Activated CD4-positive, alpha-beta T cell treated with anti-CD3 and anti-CD28 coated beads for 1 hour (primary cell): ENCODE measurements around the gene AKAP13.
"Not testable (repeated sequence)": the region's sequence is repeated elsewhere in the genome, so short reads cannot be mapped to it uniquely, and the experiment has no call there.

Experiments
- DNase-seq: peaks from one replicate; pipeline ENCODE4 v3.0.0-alpha.2; 2020

The AKAP13 gene

GRCh38 chr15:85380217-85380811 lies at the start of gene AKAP13:
Gene AKAP13 (plus strand): TSS chr15:85380603. CDS start chr15:85485721, 105,118 bp downstream.
- DNase-seq: peak; percentile 88

DNA sequence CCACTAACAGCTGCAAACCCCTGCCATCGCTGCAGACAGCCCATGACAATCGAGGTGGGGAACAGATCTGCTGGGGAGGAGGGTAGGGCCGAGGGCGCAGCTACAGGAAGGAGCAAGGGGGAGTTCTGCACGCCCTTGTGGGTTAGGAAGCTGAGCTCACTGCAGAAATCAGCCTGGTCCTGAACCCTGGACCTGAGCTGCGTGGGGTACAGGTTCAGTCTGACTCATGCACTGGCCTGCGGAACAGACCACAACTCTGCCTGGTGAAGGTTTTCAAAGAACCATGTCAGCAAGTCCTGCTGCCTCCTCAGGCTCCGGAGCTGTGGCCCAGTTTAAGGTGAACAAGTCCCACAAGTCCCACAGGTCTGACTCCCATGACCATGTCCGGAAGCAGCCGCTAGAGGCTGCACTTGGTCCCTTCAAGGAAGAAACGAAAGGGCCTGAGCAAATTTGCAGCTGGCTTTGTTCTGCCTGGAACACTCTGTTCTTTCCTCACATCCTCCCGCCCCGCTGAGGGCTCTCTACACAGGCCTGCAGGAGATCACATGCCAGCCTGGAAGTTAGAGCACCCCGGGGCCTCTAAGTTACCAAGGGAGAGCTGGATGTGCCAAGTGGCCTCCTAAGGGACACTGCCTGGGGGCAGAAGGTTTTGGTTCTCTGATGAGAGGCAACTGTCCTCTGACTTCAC lies 49.4 kb upstream of the AKAP13 start:
- peak; percentile 43 for DNase-seq

DNA sequence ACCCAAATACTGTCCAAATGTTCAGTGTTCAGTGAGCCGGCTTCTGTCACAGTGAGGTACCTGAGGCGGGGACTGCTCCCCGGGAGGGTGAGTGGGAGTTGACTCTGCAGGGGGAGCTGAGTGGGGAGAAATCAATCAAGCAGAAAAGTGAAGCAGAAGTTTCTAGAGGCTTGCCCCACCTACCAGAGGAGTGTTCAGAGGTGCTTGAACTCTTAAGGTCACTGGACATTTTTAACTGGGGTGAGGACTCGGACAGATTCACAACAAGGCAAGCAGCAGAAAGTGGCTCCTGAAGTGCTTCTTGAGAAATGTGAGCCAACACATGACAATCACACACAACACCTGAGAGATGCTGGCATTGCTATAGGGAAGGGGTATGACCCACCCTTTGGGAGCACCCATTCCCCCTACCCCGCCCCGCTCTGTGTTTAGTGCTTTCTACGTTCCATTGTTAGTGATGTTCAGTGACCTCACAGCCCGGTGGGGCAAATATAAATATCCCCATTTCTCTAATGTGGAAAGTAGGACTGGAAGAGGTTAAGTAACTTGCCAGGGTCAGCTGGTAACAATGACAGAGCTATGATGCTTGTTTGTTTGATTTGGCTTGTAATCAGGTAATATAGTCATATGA lies 48.6 kb upstream of the AKAP13 start:
- DNase-seq: no peak

DNA sequence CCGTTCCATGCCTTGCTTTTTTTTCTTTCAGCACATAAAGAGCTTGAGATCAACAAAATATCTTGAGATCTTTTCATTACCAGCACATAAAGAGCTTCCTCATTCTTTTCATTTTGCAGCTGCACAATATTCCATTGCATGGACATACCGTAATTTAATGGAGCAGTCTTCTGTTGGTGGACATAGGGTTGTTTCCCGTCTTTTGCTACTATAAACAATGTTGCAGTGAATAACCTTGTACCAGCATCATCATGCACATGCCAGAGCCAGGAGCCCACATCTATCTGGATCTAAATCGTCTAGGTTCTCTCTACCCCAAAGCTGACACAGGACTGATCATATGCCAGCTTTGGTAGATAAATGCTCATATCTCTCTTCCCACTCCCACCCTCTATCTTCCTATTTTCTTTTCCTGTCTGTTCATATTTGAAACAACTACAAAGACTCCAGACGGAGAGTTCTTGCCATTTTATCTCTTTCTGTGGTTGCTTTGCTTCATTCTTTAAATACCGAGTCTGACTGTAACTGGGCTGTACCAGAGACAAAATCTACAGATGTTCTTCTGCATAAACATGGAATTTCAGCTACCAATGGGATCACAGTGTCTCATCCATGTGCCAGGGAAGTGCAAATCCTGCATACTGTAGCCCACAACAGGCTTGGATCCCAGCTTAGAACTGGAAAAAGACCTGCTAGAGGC lies 47.1 kb upstream of the AKAP13 start:
- DNase-seq: no peak

- DNase-seq: no peak
Measured at GRCh38 chr15:85334241-85334640, 46.2 kb upstream of the AKAP13 start.

DNA sequence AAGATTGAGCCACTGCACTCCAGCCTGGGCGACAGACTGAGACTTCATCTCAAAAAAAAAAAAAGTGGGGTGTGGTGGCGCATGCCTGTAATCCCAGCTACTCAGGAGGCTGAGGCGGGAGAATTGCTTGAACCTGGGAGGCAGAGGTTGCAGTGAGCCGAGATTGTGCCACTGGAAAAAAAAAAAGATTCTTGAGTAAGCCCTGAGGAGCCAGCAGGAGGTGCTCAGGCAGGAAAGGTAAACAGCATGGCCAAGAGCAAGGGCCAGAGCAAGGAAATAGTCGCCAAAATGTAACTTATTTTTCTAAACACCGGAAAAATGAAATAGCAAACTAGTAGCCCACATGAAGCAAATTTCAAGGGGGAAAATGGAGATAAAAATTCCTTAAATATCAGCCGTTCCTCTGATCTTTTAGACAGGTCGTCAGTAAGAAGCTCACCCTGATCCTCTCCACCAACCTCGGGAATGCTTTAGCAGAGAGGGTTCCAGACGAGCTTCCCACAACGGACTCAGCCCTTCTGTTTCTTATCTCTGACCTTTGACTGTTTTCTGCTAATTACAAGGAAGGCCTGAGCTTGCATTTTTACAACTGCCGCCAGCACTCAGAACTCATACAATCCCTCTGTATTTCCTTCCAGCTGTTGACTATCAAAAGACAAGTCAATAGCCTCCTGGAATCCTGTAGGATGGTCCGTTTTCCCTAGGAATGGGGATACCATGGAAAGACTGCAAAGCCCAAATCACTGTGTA lies 45.0 kb upstream of the AKAP13 start:
- DNase-seq: no peak

DNA sequence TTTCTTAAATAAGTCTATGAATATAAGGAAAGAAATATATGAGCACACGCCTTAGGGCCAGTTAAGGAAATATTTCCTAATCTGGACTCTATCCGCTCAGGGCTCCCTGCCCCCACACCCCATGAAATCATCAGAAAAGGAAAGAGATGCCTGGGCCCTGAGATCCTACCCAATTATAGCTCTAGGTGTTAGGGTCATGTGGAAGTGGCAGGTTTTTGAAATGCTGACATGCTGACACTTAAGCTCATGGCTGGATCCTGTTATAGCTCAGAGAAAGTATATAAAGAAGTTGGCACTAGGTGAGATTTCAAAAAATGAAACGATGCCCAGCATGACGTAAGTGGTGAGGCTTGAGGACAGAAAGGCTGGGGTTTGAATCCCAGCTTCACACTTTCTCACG lies 43.5 kb upstream of the AKAP13 start:
- no peak for DNase-seq

DNA sequence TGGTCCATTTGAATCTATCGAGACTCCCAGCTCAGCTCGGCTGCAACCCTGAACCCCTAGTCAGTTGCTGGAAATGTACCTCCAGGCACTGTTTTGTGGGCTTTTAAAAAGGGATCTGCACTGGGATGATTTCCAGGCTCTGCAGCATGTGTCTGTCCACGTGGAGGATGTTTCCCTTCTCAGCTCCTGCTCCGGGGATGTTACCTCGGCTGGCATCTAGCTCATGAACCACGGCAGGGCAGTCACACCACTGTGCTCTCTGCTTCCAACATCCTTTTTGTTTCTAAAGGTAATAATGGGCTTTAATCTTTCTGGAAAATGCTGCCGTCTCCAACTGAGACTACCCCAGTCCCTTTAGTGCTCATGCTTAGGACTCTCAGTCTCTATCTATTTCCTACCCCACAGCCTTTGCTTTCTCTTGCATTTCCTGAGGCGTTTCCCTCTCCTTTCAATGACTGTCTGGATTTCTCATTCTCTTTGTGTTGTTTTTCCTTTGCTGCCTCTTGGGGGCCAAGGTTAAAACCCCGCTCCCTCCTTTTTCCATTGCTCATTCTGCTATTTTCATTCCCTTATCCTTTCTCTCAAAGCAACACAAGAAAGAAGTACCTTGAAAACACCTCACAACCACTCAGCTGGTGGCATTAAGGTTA lies 42.9 kb upstream of the AKAP13 start:
- no peak for DNase-seq

- no peak for DNase-seq
Measured at GRCh38 chr15:85340321-85340665, 40.1 kb upstream of the AKAP13 start.

DNA sequence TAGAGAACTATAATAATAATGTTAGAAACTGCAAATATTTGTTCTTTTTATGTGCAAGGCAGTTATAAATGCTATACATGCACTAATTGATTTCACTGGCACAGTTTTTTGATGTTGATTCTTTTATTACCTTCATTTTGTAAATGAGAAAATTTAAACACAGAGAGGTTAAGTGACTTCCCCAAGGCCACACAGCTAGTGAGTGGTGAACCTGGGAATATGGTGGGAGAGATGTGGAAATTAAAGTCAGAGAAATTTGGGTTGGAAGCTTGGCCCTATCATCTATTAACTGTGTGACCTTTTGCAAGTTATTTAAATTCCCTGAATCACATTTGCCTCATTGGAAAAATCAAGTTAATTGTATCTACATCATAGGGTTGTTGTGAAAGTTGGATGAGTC lies 39.6 kb upstream of the AKAP13 start:
- DNase-seq: no peak

- not testable (repeated sequence) for DNase-seq
Measured at GRCh38 chr15:85342163-85342562, 38.2 kb upstream of the AKAP13 start.

DNA sequence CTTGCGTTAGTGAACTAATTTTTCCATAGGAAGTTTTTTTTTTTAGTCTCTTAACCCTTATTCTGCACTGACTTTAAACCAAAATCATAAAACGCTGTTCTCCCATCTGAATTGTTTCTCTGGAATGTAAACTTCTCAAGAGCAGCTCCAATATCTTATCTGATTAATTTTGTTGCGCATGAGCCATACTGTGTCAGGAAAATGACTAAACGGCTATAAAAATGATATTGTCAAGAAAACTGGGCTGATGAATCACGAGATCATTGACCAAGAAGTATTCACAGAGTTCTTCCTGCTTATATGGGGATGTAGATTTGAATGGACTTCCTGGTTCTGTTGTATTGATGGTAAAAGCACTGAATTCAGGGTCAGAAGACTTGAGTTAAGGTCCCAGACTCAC lies 37.0 kb upstream of the AKAP13 start:
- DNase-seq: not testable (repeated sequence)

DNA sequence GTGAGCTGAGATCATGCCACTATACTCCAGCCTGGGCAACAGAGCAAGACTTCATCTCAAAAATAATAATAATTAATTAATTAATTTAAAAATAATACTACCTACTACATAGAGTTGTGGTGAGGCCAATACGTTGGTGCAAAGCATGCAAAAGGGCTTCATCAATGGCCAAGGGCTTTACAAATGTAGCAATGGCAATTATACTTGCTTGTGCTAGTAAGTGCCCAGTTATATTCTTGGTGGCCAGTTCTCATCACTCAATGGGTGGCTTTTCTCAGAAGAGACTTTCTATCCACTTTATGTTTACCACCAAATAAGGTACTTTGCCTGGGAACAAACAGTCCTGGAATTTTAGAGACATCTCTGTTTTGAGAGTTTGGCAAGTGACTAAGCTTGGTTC lies 36.2 kb upstream of the AKAP13 start:
- DNase-seq: not testable (repeated sequence)

DNA sequence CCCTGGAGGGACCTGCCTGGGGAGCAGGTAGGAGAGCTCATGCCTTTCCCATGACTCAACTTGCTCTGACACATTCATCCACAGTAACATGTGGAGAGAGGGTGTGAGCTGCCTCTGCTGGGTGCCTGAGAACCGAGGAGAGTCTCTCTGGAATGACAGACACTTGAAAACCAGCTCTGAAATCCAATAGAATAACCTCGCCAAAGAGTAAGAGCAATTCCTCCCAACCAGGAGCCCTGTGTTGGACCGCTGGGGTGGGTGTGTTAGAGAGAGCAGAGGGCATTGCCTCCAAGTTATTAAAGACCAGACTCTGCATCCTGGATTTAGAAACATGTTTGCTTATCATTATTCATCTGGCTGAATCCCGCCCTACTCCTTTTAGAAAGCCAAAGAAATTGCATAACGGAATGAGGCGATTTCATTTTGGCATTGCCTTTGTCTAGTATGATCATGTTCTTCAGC lies 35.7 kb upstream of the AKAP13 start:
- not testable (repeated sequence) for DNase-seq

DNA sequence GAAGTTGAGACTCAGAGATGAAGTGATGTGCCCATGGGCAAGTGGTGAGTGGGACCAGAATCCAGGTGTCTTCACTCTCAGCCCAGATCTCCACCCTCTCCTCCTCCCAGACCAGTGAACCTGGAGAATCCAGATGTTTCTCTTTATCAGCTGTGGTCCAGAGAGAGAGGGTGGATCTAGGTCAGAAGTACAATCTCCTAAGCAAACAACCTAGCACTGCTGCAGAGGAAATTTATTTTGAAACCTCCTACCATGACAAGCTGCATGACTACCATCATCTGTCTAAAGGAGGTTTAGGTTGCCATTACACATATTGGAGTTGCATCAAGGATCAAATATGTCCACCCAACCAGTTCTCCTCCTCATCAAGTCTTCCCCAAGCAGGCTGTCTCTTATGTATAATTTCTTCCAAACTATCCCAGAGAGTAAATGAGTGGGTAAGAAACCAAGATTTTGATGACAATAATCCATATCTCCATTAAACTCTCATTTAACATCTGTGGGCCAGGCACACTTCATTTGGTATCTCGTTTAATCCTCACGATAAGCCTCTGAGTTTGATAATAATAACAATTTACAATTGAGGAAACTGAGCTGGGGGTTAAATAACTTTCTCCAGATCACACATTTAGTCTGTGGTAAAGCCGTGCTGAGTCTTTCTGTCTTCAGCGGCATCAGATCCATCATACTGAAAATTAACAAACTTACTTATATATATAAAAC lies 35.0 kb upstream of the AKAP13 start:
- not testable (repeated sequence) for DNase-seq

- DNase-seq: not testable (repeated sequence)
Measured at GRCh38 chr15:85346462-85347084, 33.8 kb upstream of the AKAP13 start.

DNA sequence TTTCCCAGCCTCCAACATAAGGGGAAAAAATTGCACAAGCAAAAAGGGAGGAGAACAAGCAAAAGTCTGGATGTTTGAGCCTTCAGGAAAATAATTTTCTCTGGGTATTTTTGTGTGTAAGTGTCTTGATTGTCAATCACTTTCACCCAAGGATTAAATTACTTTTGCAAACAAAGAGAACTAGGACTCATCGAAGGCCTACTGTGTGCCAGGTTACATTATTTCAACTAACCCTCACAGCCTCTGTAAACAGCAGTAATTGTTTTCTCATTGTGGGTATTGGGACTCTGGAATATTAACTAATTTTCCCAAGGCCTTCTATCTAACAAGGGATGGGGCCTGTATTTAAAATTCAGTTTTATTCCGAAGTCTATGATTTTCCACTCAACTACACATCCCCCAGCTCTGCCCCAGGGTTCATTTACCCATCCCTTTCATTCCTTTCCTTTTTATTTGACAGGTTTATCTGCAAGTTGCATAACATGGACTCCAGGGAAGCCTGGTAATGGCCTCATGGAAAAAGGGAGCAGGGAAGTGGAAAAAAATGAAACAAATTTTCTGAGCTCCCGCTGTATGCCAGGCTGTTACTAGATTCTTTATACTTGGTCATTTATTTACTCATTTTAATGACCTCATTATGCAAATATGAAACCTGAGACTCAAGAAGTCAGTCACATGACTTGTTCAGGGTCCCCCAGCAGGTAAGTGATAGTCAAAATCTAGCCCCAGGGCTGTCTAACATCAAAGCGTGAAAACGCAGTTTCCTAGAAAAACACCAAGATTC lies 32.9 kb upstream of the AKAP13 start:
- not testable (repeated sequence) for DNase-seq

DNA sequence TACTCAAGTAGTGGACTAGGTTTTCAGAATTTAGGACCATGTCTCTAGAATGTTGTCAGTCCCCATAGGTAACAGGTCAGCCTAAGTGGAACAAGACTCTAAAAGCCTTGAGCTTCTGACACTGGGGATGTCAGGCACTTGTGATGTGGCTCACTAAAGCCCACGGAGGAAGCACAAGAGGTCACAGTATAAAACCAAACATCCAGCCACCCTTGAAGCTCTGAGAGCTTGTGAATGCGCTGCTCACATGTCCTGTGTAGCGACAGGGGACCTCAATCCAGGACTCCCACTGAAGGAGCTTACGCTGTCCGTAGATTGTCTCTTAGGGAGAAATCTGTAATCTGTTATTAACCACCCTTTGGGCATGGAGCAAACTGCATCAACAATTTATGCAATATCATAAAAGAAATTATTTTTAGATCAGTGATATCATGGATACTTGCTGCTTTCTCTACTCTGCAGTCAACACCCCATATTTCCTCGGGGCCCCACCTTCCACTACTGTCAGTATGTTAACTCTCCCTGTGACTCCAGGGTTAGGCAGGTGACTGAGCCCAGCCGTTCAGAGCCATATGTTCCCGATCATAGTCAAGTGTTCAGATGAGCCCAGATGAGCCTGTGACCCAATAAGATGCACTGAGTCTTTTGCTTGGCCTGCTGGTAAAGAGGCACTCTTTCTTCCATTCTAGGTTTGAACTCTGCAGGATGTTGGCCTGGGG lies 32.2 kb upstream of the AKAP13 start:
- not testable (repeated sequence) for DNase-seq

DNA sequence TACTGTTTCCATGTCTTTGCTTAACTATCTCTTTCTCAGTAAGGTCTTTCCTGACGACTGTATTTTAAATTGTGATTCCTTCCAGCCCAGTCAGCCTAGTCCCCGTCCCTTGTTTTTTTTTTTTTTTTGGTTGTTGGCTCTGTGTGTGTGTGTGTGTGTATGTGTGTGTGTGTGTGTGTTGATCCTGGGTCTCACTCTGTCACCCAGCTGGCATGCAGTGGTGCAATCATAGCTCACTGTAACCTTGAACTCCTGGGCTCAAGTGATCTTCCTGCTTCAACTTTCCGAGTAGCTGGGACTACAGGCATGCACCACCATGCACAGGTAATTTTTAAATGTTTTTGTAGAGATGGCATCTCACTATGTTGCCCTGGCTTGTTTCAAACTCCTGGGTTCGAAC lies 31.3 kb upstream of the AKAP13 start:
- DNase-seq: not testable (repeated sequence)

- no peak for DNase-seq
Measured at GRCh38 chr15:85350395-85350794, 30.0 kb upstream of the AKAP13 start.
